ENCODE measurements around the gene CHMP4B. TPM values are rescaled to one million over a fixed set of nuclear protein-coding genes. Genes with fewer than 3 reads are reported as not detected.

The CHMP4B gene
- total RNA-seq, 4 donors from 2014 or later: 92.9 to 113 (median 105) TPM

GRCh38 chr20:33827634-33828325, 16.6 kb downstream of the CHMP4B start:
- H3K4me3 ChIP-seq (ENCODE audit: low read depth, poor library complexity, severe bottlenecking): no peak overlapping the region
- 92% methylated on average over 4 of the region's 4 CpGs for WGBS, 2 donors
- no peak for TF ChIP-seq POLR2A (IDR thresholded peaks at IDR 0.05)
- TF ChIP-seq CTCF (IDR thresholded peaks at IDR 0.05): no peak
- intact Hi-C loops (cut with DNase I; ENCODE audit: low total_unique reads): no loop called here
- DNase-seq (ENCODE audit: low spot score in 2 of 2): no peak

- intact Hi-C loops (cut with DNase I; ENCODE audit: low total_unique reads): no loop called here
These were observed 17.2 kb downstream of the CHMP4B start for GRCh38 chr20:33828326-33828844.

GRCh38 chr20:33828967-33829560, 17.9 kb downstream of the CHMP4B start:
- intact Hi-C loops (cut with DNase I; ENCODE audit: low total_unique reads): no loop called here
- DNase-seq (ENCODE audit: low spot score in 2 of 2): no peak
- H3K4me3 ChIP-seq (ENCODE audit: low read depth, poor library complexity, severe bottlenecking): no peak overlapping the region
- TF ChIP-seq POLR2A (IDR thresholded peaks at IDR 0.05): no peak
- TF ChIP-seq CTCF (IDR thresholded peaks at IDR 0.05): no peak
- 41 to 65% methylated on average over 3 of the region's 3 CpGs for WGBS, 2 donors

More at GRCh38 chr20:33828326-33828844, 17.2 kb downstream of the CHMP4B start:
- DNase-seq (ENCODE audit: low spot score in 2 of 2): no peak
- H3K4me3 ChIP-seq (ENCODE audit: low read depth, poor library complexity, severe bottlenecking): no peak overlapping the region
- 66 to 67% methylated on average over 9 of the region's 9 CpGs for WGBS, 2 donors
- TF ChIP-seq CTCF (IDR thresholded peaks at IDR 0.05): no peak

GRCh38 chr20:33829636-33830035, 18.5 kb downstream of the CHMP4B start:
- no peak for DNase-seq (ENCODE audit: low spot score in 2 of 2)
- WGBS, 2 donors: 75 to 76% methylated on average over 3 of the region's 3 CpGs
- no peak overlapping the region for H3K4me3 ChIP-seq (ENCODE audit: low read depth, poor library complexity, severe bottlenecking)
- intact Hi-C loops (cut with DNase I; ENCODE audit: low total_unique reads): no loop called here
- TF ChIP-seq POLR2A (IDR thresholded peaks at IDR 0.05) (no peak), CTCF (IDR thresholded peaks at IDR 0.05) (no peak)

- no peak for DNase-seq (ENCODE audit: low spot score in 2 of 2)
- H3K4me3 ChIP-seq (ENCODE audit: low read depth, poor library complexity, severe bottlenecking): no peak overlapping the region
- 75 to 80% methylated on average over 4 of the region's 4 CpGs for WGBS, 2 donors
- TF ChIP-seq POLR2A (IDR thresholded peaks at IDR 0.05) (no peak), CTCF (IDR thresholded peaks at IDR 0.05) (no peak)
- intact Hi-C loops (cut with DNase I; ENCODE audit: low total_unique reads): no loop called here
These were observed 19.2 kb downstream of the CHMP4B start for GRCh38 chr20:33830371-33830770.
